Liver (tissue), 9 donors: ENCODE data around the gene SH2D3C. TPM values are rescaled to one million over a fixed set of nuclear protein-coding genes. Genes with fewer than 3 reads are reported as not detected.

Source experiments
- DNase-seq: peaks from one replicate; pipeline ENCODE4 v3.0.0-alpha.2; 2017; ENCODE audit warnings: low spot score
- H3K27ac ChIP-seq, 2 donors: one replicate each; pipeline ENCODE4 v1.7.0; 2013; ENCODE audit warnings: inconsistent platforms in 2 of 2, low read length in 2 of 2, control low read depth in 1 of 2, low read depth in 1 of 2, mild to moderate bottlenecking in 1 of 2
- H3K27me3 ChIP-seq, 4 donors: one replicate each; pipeline versions ENCODE4 v1.6.1 to v1.7.0; 2013; ENCODE audit warnings: low read length in 3 of 4, inconsistent platforms in 1 of 4, mild to moderate bottlenecking in 1 of 4, moderate library complexity in 1 of 4; ENCODE audit not compliant: control insufficient read depth in 4 of 4, insufficient read depth in 4 of 4
- H3K36me3 ChIP-seq, 4 donors: one replicate each; pipeline versions ENCODE4 v1.6.1 to v1.7.0; 2013; ENCODE audit warnings: low read length in 3 of 4, mild to moderate bottlenecking in 3 of 4, low read depth in 1 of 4, moderate library complexity in 1 of 4; ENCODE audit not compliant: control insufficient read depth in 4 of 4, insufficient read depth in 3 of 4
- H3K4me1 ChIP-seq, 4 donors: one replicate each; pipeline versions ENCODE4 v1.6.1 to v1.7.0; 2013; ENCODE audit warnings: low read length in 3 of 4, mild to moderate bottlenecking in 3 of 4, moderate library complexity in 1 of 4; ENCODE audit not compliant: control insufficient read depth in 4 of 4, insufficient read depth in 4 of 4
- H3K4me3 ChIP-seq, 3 donors: one replicate each; pipeline versions ENCODE4 v1.6.1 to v1.7.0; 2013; ENCODE audit warnings: low read length in 3 of 3, control low read depth in 1 of 3, low read depth in 1 of 3, mild to moderate bottlenecking in 1 of 3
- H3K9ac ChIP-seq, 2 donors: one replicate each; pipeline ENCODE4 v1.7.0; 2013; ENCODE audit warnings: low read length in 2 of 2, mild to moderate bottlenecking in 2 of 2, moderate library complexity in 2 of 2, control low read depth in 1 of 2, low read depth in 1 of 2
- H3K9me3 ChIP-seq, 4 donors: one replicate each; pipeline versions ENCODE4 v1.6.1 to v1.7.0; 2013; ENCODE audit warnings: low read length in 3 of 4; ENCODE audit not compliant: control insufficient read depth in 4 of 4
- ATF3 ChIP-seq: IDR thresholded peaks from 2 replicates; pipeline ENCODE4 v1.6.1; 2016; ENCODE audit warnings: antibody characterized with exemption
- EGR1 ChIP-seq, 2 donors: IDR thresholded peaks; 2 replicates each; pipeline ENCODE4 v1.6.1; 2016 to 2018; ENCODE audit warnings: antibody characterized with exemption in 2 of 2, low read depth in 2 of 2
- FOXA1 ChIP-seq: IDR thresholded peaks from 2 replicates; pipeline ENCODE4 v1.6.1; 2016; ENCODE audit warnings: antibody characterized with exemption
- FOXA2 ChIP-seq: IDR thresholded peaks from 2 replicates; pipeline ENCODE4 v1.6.1; 2016; ENCODE audit warnings: antibody characterized with exemption
- GABPA ChIP-seq, 2 donors: IDR thresholded peaks in 1 of 2; conservative IDR thresholded peaks in 1 of 2; 2 replicates each; pipeline ENCODE4 v1.6.1; 2016; ENCODE audit warnings: antibody characterized with exemption in 2 of 2, mild to moderate bottlenecking in 1 of 2, moderate library complexity in 1 of 2
- HNF4A ChIP-seq, 2 donors: conservative IDR thresholded peaks; 2 replicates each; pipeline ENCODE4 v1.6.1; 2016; ENCODE audit warnings: antibody characterized with exemption in 2 of 2, mild to moderate bottlenecking in 2 of 2
- HNF4G ChIP-seq: IDR thresholded peaks from 2 replicates; pipeline ENCODE4 v1.6.1; 2016; ENCODE audit warnings: antibody characterized with exemption
- JUND ChIP-seq, 2 donors: IDR thresholded peaks; 2 replicates each; pipeline ENCODE4 v1.6.1; 2016; ENCODE audit warnings: antibody characterized with exemption in 2 of 2
- MAX ChIP-seq: IDR thresholded peaks from 2 replicates; pipeline ENCODE4 v1.6.1; 2016; ENCODE audit warnings: antibody characterized with exemption
- NR2F2 ChIP-seq: IDR thresholded peaks from 2 replicates; pipeline ENCODE4 v1.6.1; 2016; ENCODE audit warnings: antibody characterized with exemption
- RAD21 ChIP-seq, 2 donors: IDR thresholded peaks; 2 replicates each; pipeline ENCODE4 v1.6.1; 2016; ENCODE audit warnings: antibody characterized with exemption in 2 of 2, mild to moderate bottlenecking in 2 of 2
- RXRA ChIP-seq, 2 donors: IDR thresholded peaks; 2 replicates each; pipeline ENCODE4 v1.6.1; 2017 to 2018; ENCODE audit warnings: antibody characterized with exemption in 2 of 2, mild to moderate bottlenecking in 1 of 2
- SP1 ChIP-seq: IDR thresholded peaks from 2 replicates; pipeline ENCODE4 v1.6.1; 2018; ENCODE audit warnings: antibody characterized with exemption, mild to moderate bottlenecking
- TAF1 ChIP-seq: conservative IDR thresholded peaks from 2 replicates; pipeline ENCODE4 v1.6.1; 2016; ENCODE audit warnings: antibody characterized with exemption, mild to moderate bottlenecking
- YY1 ChIP-seq: IDR thresholded peaks from 2 replicates; pipeline ENCODE4 v1.6.1; 2016; ENCODE audit warnings: antibody characterized with exemption, mild to moderate bottlenecking
- ZBTB33 ChIP-seq: IDR thresholded peaks from 2 replicates; pipeline ENCODE4 v1.6.1; 2016; ENCODE audit warnings: antibody characterized with exemption
- WGBS: extraction: QIAGEN DNeasy Blood & Tissue Kit; methylation state at CpG from one replicate; pipeline ENCODE4 v1.1.7; 2013; 5-methylcytosine and 5-hydroxymethylcytosine counted together
- polyA plus RNA-seq, 2 donors: library from polyadenylated mRNA; stranded (reverse) in 1 of 2; unstranded in 1 of 2; fragments of 200-250 nt in 1 of 2; fragments of >200 nt in 1 of 2; fragmentation: Nextera tagmentation in 1 of 2; extraction: Ambion mirVana in 1 of 2; gene quantifications; one replicate each; pipeline versions ENCODE4 v1.2.1 to v1.2.3, GENCODE V29; 2013 to 2015
- total RNA-seq, 2 donors: library from RNA; depleted of rRNA; stranded (reverse); fragments of >200 nt; gene quantifications; one replicate each; pipeline ENCODE4 v1.2.3, GENCODE V29; 2014
- TF ChIP-seq, protein P1 (sequence below): IDR thresholded peaks from 2 replicates; pipeline ENCODE4 v1.6.1; 2016; ENCODE audit warnings: antibody characterized with exemption, mild to moderate bottlenecking
- TF ChIP-seq, protein P2 (sequence below): fragments of 150-350 bp; IDR thresholded peaks from 2 replicates; pipeline ENCODE4 v1.5.1; 2017; ENCODE audit warnings: improper control_type of control experiment, low read depth, low read length; ENCODE audit not compliant: missing input control
- donor health status: healthy.
- donor health status: healthy.
- donor health status: healthy.
- donor health status: healthy.
- donor health status: healthy.

The SH2D3C gene
- total and polyA plus RNA-seq, 4 donors: 2.2 to 5.1 (median 3.9) TPM

DNA sequence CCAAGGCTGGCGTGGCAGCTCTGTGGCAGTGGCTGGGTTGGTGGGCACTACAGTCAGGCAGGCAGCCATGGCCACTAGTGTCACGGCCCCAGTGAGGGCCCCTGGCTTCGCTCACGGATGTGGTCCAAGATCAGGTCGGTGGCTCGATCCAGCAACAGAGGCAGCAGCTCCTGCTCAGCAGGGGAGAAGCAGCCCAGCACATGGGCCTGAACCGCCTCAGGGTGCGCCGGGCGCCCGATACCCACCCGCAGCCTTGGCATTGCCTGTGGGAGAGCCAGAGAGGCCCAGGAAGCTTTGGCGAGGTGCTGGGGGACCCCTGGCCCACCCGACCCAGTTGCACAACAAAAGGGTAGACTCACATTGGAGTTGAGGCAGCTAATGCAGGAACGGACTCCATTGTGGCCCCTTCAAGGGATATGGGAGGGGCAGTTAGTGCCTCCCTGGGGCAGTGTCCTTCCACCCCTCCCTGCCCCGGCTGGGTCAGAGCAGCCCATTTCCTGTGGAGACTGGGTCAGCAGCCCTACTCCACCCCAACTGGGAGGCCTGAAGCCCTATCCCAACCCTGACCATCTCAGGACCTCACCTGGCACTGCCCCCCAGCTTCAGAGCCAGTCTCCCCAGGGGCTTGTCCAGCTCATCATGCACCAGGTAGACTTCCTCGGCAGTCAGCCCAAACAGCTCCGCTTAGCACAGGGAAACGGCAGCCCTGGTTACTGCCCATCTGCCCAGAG is 64.3 kb downstream of the SH2D3C start:
- no peak for TF ChIP-seq FOXA2
- TF ChIP-seq GABPA (IDR thresholded peaks at IDR 0.05 in 1 of 2, conservative IDR thresholded peaks at IDR 0.05 in 1 of 2): no peak
- no peak for TF ChIP-seq FOXA1
- TF ChIP-seq, protein P1, sequence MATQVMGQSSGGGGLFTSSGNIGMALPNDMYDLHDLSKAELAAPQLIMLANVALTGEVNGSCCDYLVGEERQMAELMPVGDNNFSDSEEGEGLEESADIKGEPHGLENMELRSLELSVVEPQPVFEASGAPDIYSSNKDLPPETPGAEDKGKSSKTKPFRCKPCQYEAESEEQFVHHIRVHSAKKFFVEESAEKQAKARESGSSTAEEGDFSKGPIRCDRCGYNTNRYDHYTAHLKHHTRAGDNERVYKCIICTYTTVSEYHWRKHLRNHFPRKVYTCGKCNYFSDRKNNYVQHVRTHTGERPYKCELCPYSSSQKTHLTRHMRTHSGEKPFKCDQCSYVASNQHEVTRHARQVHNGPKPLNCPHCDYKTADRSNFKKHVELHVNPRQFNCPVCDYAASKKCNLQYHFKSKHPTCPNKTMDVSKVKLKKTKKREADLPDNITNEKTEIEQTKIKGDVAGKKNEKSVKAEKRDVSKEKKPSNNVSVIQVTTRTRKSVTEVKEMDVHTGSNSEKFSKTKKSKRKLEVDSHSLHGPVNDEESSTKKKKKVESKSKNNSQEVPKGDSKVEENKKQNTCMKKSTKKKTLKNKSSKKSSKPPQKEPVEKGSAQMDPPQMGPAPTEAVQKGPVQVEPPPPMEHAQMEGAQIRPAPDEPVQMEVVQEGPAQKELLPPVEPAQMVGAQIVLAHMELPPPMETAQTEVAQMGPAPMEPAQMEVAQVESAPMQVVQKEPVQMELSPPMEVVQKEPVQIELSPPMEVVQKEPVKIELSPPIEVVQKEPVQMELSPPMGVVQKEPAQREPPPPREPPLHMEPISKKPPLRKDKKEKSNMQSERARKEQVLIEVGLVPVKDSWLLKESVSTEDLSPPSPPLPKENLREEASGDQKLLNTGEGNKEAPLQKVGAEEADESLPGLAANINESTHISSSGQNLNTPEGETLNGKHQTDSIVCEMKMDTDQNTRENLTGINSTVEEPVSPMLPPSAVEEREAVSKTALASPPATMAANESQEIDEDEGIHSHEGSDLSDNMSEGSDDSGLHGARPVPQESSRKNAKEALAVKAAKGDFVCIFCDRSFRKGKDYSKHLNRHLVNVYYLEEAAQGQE: no peak
- no peak for TF ChIP-seq SP1
- TF ChIP-seq HNF4G: no peak
- no peak for TF ChIP-seq EGR1 (IDR thresholded peaks at IDR 0.05; ENCODE audit: low read depth in 2 of 2)
- no peak for TF ChIP-seq TAF1
- no peak for TF ChIP-seq JUND (IDR thresholded peaks at IDR 0.05)
- TF ChIP-seq RAD21 (IDR thresholded peaks at IDR 0.05): no peak
- TF ChIP-seq, protein P2, sequence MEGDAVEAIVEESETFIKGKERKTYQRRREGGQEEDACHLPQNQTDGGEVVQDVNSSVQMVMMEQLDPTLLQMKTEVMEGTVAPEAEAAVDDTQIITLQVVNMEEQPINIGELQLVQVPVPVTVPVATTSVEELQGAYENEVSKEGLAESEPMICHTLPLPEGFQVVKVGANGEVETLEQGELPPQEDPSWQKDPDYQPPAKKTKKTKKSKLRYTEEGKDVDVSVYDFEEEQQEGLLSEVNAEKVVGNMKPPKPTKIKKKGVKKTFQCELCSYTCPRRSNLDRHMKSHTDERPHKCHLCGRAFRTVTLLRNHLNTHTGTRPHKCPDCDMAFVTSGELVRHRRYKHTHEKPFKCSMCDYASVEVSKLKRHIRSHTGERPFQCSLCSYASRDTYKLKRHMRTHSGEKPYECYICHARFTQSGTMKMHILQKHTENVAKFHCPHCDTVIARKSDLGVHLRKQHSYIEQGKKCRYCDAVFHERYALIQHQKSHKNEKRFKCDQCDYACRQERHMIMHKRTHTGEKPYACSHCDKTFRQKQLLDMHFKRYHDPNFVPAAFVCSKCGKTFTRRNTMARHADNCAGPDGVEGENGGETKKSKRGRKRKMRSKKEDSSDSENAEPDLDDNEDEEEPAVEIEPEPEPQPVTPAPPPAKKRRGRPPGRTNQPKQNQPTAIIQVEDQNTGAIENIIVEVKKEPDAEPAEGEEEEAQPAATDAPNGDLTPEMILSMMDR: no peak
- TF ChIP-seq RXRA (IDR thresholded peaks at IDR 0.05): no peak
- no peak for TF ChIP-seq NR2F2
- no peak for TF ChIP-seq YY1
- no peak for TF ChIP-seq HNF4A (conservative IDR thresholded peaks at IDR 0.05)
- no peak for TF ChIP-seq MAX
- no peak for TF ChIP-seq ATF3
- TF ChIP-seq ZBTB33: no peak
- DNase-seq: no peak
- no peaks in the 10 kb centered on the region for H3K9me3 ChIP-seq
- no peaks in the 10 kb centered on the region for H3K27me3 ChIP-seq
- H3K36me3 ChIP-seq: no peaks in the 10 kb centered on the region
- H3K9ac ChIP-seq: no peak overlapping the region
- peaks cover 4 to 12% (median 8%) of the 10 kb centered on the region in 4 donors for H3K4me1 ChIP-seq
- H3K4me3 ChIP-seq: no peak overlapping the region
- H3K27ac ChIP-seq: no peak overlapping the region
- WGBS: 84% methylated on average over 19 of the region's 19 CpGs
